Heart left ventricle (tissue), 13 donors: ENCODE results near the gene MACC1.

Experiments used
- CTCF ChIP-seq, 12 donors: fragments of 200-600 bp; sonication (generic) in 4 of 12; IDR thresholded peaks; one replicate each; pipeline versions ENCODE4 v1.5.0 to v1.8.0; 2018 to 2022; ENCODE audit warnings: antibody characterized with exemption in 12 of 12, mild to moderate bottlenecking in 5 of 12
- POLR2A ChIP-seq, 2 donors: fragments of 450-650 bp; IDR thresholded peaks; one replicate each; pipeline ENCODE4 v1.6.1; 2017; ENCODE audit warnings: antibody characterized with exemption in 2 of 2, mild to moderate bottlenecking in 2 of 2, moderate library complexity in 2 of 2
- donor health status: ischemic (EF 13 %, LVEDD 7.1; RV severe dilation, severe dysfunction).
- donor health status: DM: no; HTN: yes; CAD: no.
- donor health status: DM: no; HTN: no; CAD: no.
- donor health status: ischemic (EF 25% LVEDD 6.9; RV normal size, moderate dysfunction).
- donor health status: ischemic (EF 25% LVEDD 5.7; RV mildly dilated, moderate dysfunction).
- donor health status: ischemic (EF 35%, LVEDD 5.7; RV mildly dilated, moderate dysfunction).
- donor health status: nonischemic (EF 11% LVEDD 7.7; RV severe dilation, severe dysfunction).
- donor health status: DM: yes; HTN: yes; CAD: no.
- donor health status: PGD.
- donor health status: ischemic (EF 29% LVEDD 5.4; RV normal size, mild dysfunction).
- donor health status: nonischemic (EF 23%, LVEDD 6.1; RV moderate dilation, normal function).

GRCh38 chr7:20218279-20218678, 1.1 kb upstream of the MACC1 start:
- no peak for TF ChIP-seq CTCF (IDR thresholded peaks at IDR 0.05)
- TF ChIP-seq POLR2A (IDR thresholded peaks at IDR 0.05), result no peak
